ENCODE data around the gene ING5.

Gene ING5

DNA sequence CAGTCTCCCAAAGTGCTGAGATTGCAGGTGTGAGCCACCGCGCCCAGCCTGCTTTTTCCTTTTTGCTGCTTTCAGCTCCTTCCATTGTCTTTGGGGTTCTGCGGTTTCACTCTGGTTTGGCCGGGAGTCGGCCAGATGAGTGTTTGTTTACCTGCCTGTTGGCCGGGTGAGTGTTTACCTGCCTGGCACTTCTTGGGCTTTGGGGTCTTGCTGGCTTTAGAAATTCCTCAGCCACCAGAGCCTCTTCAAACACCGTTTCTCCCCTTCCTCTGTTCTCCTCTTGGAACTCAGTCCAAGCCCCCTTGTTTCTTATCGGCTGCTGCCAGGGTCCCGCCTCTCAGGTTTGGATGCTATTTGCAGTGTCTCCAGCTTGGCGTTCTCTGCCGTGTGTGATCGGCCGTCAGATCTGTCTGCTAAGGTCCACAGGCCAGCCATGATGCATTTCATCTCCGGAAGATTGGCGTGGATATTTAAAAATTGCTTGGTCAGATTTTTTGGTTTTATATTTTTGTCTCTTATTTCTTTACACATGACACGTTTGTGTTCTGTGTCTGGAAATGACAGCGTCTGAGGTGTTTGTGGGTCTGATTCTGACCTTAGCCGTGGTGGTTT is 60.6 kb downstream of the ING5 start:
- Histone ChIP-seq H3K4me2 (ENCODE audit: low read length) (peak overlapping the region; percentile 66), H2AFZ (peak overlapping the region; percentile 30), H3K9ac (no peak overlapping the region), H3K27ac (no peak overlapping the region), H3K4me1 (peaks cover 12% of the 10 kb centered on the region), H3K36me3 (ENCODE audit: control insufficient read depth, insufficient read depth, low read length) (no peaks in the 10 kb centered on the region), H3K27me3 (ENCODE audit: control insufficient read depth, insufficient read depth, low read length) (no peaks in the 10 kb centered on the region), H3K9me3 (ENCODE audit: control insufficient read depth, low read length) (no peaks in the 10 kb centered on the region), H3K4me3 (ENCODE audit: low read depth, low read length) (peak overlapping the region; percentile 42), H3K79me2 (no peaks in the 10 kb centered on the region)
- no peak for TF ChIP-seq CTCF (IDR thresholded peaks at IDR 0.05)

DNA sequence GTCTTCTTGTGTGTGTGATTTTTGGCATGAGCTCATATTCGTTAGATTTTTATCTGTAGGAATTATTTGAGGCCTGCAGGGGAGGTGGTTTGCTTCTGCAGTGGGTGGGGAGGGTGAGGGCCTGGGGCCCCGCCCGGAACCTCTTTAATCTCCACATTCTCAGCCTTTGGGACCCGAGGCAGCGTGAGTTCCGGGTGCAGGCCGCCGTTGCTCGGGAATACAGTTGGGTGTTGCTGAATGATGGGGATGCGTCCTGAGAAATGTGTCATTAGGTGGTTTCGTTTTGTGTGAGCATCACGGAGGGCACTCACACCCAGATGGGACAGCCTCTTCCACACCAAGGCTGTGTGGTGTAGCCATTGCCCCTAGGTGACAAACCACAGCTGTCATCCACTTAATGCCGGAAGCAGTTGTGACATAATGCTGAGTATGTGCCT is 61.1 kb downstream of the ING5 start:
- no peak for TF ChIP-seq CTCF (IDR thresholded peaks at IDR 0.05)
- Histone ChIP-seq H3K27ac (no peak overlapping the region), H3K4me1 (peaks cover 12% of the 10 kb centered on the region), H3K36me3 (ENCODE audit: control insufficient read depth, insufficient read depth, low read length) (no peaks in the 10 kb centered on the region), H3K4me3 (ENCODE audit: low read depth, low read length) (peak overlapping the region; percentile 42), H3K9ac (no peak overlapping the region), H3K79me2 (no peaks in the 10 kb centered on the region), H3K4me2 (ENCODE audit: low read length) (peak overlapping the region; percentile 66), H2AFZ (no peak overlapping the region), H3K9me3 (ENCODE audit: control insufficient read depth, low read length) (no peaks in the 10 kb centered on the region), H3K27me3 (ENCODE audit: control insufficient read depth, insufficient read depth, low read length) (no peaks in the 10 kb centered on the region)

GRCh38 chr2:241763551-241764274 is 61.9 kb downstream of the ING5 start:
- no peak for TF ChIP-seq CTCF (IDR thresholded peaks at IDR 0.05)
- Histone ChIP-seq H3K9me3 (ENCODE audit: control insufficient read depth, low read length) (no peaks in the 10 kb centered on the region), H3K4me2 (ENCODE audit: low read length) (no peak overlapping the region), H3K27ac (no peak overlapping the region), H3K27me3 (ENCODE audit: control insufficient read depth, insufficient read depth, low read length) (no peaks in the 10 kb centered on the region), H3K36me3 (ENCODE audit: control insufficient read depth, insufficient read depth, low read length) (no peaks in the 10 kb centered on the region), H3K4me1 (peaks cover 12% of the 10 kb centered on the region), H2AFZ (no peak overlapping the region), H3K4me3 (ENCODE audit: low read depth, low read length) (no peak overlapping the region), H3K79me2 (no peaks in the 10 kb centered on the region), H3K9ac (no peak overlapping the region)

- Histone ChIP-seq H2AFZ (no peak overlapping the region), H3K27ac (no peak overlapping the region), H3K4me1 (peaks cover 9% of the 10 kb centered on the region), H3K4me2 (ENCODE audit: low read length) (no peak overlapping the region), H3K4me3 (ENCODE audit: low read depth, low read length) (no peak overlapping the region), H3K27me3 (ENCODE audit: control insufficient read depth, insufficient read depth, low read length) (no peaks in the 10 kb centered on the region), H3K79me2 (no peaks in the 10 kb centered on the region), H3K36me3 (ENCODE audit: control insufficient read depth, insufficient read depth, low read length) (no peaks in the 10 kb centered on the region), H3K9ac (no peak overlapping the region), H3K9me3 (ENCODE audit: control insufficient read depth, low read length) (no peaks in the 10 kb centered on the region)
- no peak for TF ChIP-seq CTCF (IDR thresholded peaks at IDR 0.05)
Observed at GRCh38 chr2:241764275-241765241, 62.7 kb downstream of the ING5 start.

All from parathyroid adenoma (tissue), 2 donors.